Lower leg skin (tissue), 3 donors: ENCODE data around the gene SCGB1D1.

Experiments
- POLR2A ChIP-seq, 2 donors: fragments of 450-650 bp; IDR thresholded peaks; one replicate each; pipeline ENCODE4 v1.6.1; 2016 to 2017; ENCODE audit warnings: antibody characterized with exemption in 2 of 2, mild to moderate bottlenecking in 1 of 2, moderate library complexity in 1 of 2
- TF ChIP-seq, protein P1 (sequence below), 3 donors: fragments of 450-650 bp; IDR thresholded peaks; one replicate each; pipeline ENCODE4 v1.5.1; 2016; ENCODE audit warnings: antibody characterized with exemption in 3 of 3, mild to moderate bottlenecking in 3 of 3, moderate library complexity in 2 of 3

DNA sequence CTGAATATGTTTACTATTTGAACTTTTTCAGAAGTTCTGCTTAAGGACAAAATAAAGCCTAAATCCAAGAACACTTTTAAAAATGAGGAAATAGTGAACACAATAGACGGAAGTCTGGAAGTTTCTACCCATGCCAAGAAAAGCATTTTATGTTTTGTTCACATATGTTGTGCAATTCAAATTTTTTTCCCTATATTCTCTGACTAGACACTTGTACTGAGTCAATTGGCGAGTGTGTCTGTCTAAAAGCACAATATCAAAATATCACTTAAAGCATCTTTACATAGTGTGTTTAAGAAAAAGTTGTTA lies 37.0 kb upstream of the SCGB1D1 start:
- TF ChIP-seq, protein P1, sequence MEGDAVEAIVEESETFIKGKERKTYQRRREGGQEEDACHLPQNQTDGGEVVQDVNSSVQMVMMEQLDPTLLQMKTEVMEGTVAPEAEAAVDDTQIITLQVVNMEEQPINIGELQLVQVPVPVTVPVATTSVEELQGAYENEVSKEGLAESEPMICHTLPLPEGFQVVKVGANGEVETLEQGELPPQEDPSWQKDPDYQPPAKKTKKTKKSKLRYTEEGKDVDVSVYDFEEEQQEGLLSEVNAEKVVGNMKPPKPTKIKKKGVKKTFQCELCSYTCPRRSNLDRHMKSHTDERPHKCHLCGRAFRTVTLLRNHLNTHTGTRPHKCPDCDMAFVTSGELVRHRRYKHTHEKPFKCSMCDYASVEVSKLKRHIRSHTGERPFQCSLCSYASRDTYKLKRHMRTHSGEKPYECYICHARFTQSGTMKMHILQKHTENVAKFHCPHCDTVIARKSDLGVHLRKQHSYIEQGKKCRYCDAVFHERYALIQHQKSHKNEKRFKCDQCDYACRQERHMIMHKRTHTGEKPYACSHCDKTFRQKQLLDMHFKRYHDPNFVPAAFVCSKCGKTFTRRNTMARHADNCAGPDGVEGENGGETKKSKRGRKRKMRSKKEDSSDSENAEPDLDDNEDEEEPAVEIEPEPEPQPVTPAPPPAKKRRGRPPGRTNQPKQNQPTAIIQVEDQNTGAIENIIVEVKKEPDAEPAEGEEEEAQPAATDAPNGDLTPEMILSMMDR (IDR thresholded peaks at IDR 0.05) = no peak
- TF ChIP-seq POLR2A (IDR thresholded peaks at IDR 0.05) = no peak
